ENCODE data around the gene LRCH3. TPM values are rescaled to one million over a fixed set of nuclear protein-coding genes. Genes with fewer than 3 reads are reported as not detected.

The LRCH3 gene
- total RNA-seq, 1 experiment from 2014 or later: 56.4 TPM

DNA sequence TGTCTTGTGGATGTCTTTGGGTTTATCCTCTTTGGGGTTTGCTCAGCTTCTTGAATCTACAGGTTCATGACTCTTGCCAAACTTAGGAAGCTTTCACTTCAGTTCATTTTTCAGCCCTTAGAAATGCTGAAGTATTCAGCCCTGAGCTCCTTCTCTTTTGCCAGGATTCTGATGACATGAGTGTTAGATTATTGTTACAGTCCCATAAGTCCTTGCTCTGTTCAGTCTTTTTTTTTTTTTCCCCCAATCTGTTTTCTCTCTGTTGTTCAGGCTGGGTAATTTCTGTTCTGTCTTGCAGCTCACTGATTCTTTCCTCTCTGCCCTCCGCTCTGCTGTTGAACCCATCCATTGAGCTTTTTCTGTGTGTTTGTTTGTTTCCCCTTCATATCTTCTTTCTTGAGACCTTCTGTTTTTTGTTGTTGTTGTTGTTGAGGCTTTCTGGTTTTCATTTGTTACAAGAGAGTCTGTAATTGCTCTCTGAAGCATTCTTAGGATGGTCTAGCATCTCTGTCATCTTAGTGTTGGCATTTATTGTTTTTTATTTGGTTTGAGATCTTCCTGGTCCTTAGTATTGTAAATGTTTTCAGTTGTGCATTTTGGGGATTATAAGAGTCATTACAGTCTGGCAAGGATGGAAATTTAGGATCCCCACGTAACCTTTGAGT, 18.4 kb downstream of the LRCH3 start:
- Mint-ChIP-seq H3K27ac (peak overlapping the region; percentile 3 to 20 (median 18); a peak in 5 of 7 replicates), H3K4me3 (no peak overlapping the region), H3K4me1 (peaks cover 3 to 9% of the 10 kb centered on the region in 2 experiments; a peak in 2 of 4 replicates), H3K9me3 (no peaks in the 10 kb centered on the region), H3K27me3 (ENCODE audit: low read depth) (no peaks in the 10 kb centered on the region), H3K36me3 (ENCODE audit: insufficient read depth in 1 of 3, low read depth in 3 of 3) (peaks cover 2 to 6% (median 4%) of the 10 kb centered on the region in 3 experiments; a peak in 5 of 7 replicates)
- Histone ChIP-seq H3K4me1 (ENCODE audit: insufficient read depth, low read length) (no peaks in the 10 kb centered on the region; the same call in 1 of the 2 replicates), H2BK20ac (ENCODE audit: low read depth, low read length, poor library complexity, severe bottlenecking) (no peak overlapping the region), H3K27me3 (ENCODE audit: insufficient read depth, low read length) (no peaks in the 10 kb centered on the region), H3K18ac (ENCODE audit: insufficient read length, low read depth, low read length) (no peak overlapping the region), H4K20me1 (ENCODE audit: control insufficient read depth, insufficient read depth, insufficient read length) (no peaks in the 10 kb centered on the region), H2BK15ac (ENCODE audit: low read depth, low read length) (no peak overlapping the region), H3K4ac (ENCODE audit: low read depth, low read length) (no peak overlapping the region), H2BK120ac (ENCODE audit: low read depth, low read length, poor library complexity, severe bottlenecking) (no peak overlapping the region), H4K5ac (ENCODE audit: insufficient read length, low read depth, low read length) (no peak overlapping the region), H3K9ac (ENCODE audit: extremely low read depth, insufficient read length, low read length) (no peak overlapping the region), H2AK5ac (ENCODE audit: insufficient read length, low read length) (no peak overlapping the region), H2AFZ (ENCODE audit: low read length) (no peak overlapping the region), H3K27ac (ENCODE audit: insufficient read length, low read depth, low read length) (no peak overlapping the region), H3K4me2 (ENCODE audit: insufficient read depth, insufficient read length, low read length) (no peak overlapping the region), H3T11ph (ENCODE audit: low read length) (no peak overlapping the region), H3K9me3 (ENCODE audit: control insufficient read depth, low read depth, low read length) (no peaks in the 10 kb centered on the region), H3K79me2 (ENCODE audit: insufficient read depth, low read length) (peaks cover 5% of the 10 kb centered on the region; the same call in 1 of the 2 replicates), H4K8ac (replicated peaks; ENCODE audit: insufficient read length, low read depth, low read length) (no peak overlapping the region), H2BK12ac (ENCODE audit: insufficient read length, low read depth, low read length) (no peak overlapping the region), H3K23ac (ENCODE audit: insufficient read length, low read depth, low read length) (no peak overlapping the region), H2BK5ac (ENCODE audit: insufficient read length, low read length) (no peak overlapping the region), H3K14ac (ENCODE audit: insufficient read depth, low read length) (no peak overlapping the region), H4K91ac (ENCODE audit: insufficient read length, low read depth, low read length) (no peak overlapping the region), H3K23me2 (ENCODE audit: insufficient read length, low read depth, low read length, poor library complexity, severe bottlenecking) (no peaks in the 10 kb centered on the region), H3K79me1 (ENCODE audit: insufficient read depth, low read depth, low read length, poor library complexity, severe bottlenecking) (no peaks in the 10 kb centered on the region), H3K56ac (ENCODE audit: insufficient read length, low read depth, low read length) (no peak overlapping the region)
- no peak for DNase-seq
- no peak for TF ChIP-seq CTCF (conservative IDR thresholded peaks at IDR 0.05)
- no CpG with 5 or more reads among the region's 2 CpGs for WGBS (ENCODE audit: extremely low coverage, insufficient read length, low lambda C conversion rate)
